ENCODE results near the gene ZNF536.

- no peak for TF ChIP-seq CTCF (IDR thresholded peaks at IDR 0.05; ENCODE audit: low read depth, low read length)
- TF ChIP-seq EZH2phosphoT487 (IDR thresholded peaks at IDR 0.05; ENCODE audit: low read depth): no peak
Observed at GRCh38 chr19:30446850-30447552, 74.8 kb downstream of the ZNF536 start.

Measured in OCI-LY3 (cell line).